Neuron (in vitro differentiated cells): ENCODE results near the gene VASP.

Source experiments
- H2AFZ ChIP-seq: one replicate; pipeline ENCODE4 v1.6.1; 2013; ENCODE audit warnings: low read depth, mild to moderate bottlenecking, inconsistent platforms, low read length, moderate library complexity
- H3K27me3 ChIP-seq: one replicate; pipeline ENCODE4 v1.6.1; 2013; ENCODE audit warnings: low read length; ENCODE audit not compliant: insufficient read depth
- H3K36me3 ChIP-seq: one replicate; pipeline ENCODE4 v1.6.1; 2013; ENCODE audit warnings: low read length; ENCODE audit not compliant: insufficient read depth
- H3K4me1 ChIP-seq: one replicate; pipeline ENCODE4 v1.6.1; 2013; ENCODE audit warnings: low read length; ENCODE audit not compliant: insufficient read depth
- H3K4me3 ChIP-seq: 2 replicates; pipeline ENCODE4 v1.5.1; 2013; ENCODE audit warnings: mild to moderate bottlenecking, low read length, moderate library complexity
- H3K9me3 ChIP-seq: one replicate; pipeline ENCODE4 v1.6.1; 2013; ENCODE audit warnings: low read length

Gene VASP

GRCh38 chr19:45547211-45547770, 40.0 kb downstream of the VASP start:
- no peaks in the 10 kb centered on the region for H3K9me3 ChIP-seq
- no peak overlapping the region for H3K4me3 ChIP-seq
- no peak overlapping the region for H2AFZ ChIP-seq
- H3K4me1 ChIP-seq = no peaks in the 10 kb centered on the region
- no peaks in the 10 kb centered on the region for H3K36me3 ChIP-seq
- no peaks in the 10 kb centered on the region for H3K27me3 ChIP-seq

- Histone ChIP-seq H3K4me1 (no peaks in the 10 kb centered on the region), H3K36me3 (no peaks in the 10 kb centered on the region), H3K9me3 (no peaks in the 10 kb centered on the region), H3K4me3 (no peak overlapping the region), H3K27me3 (no peaks in the 10 kb centered on the region), H2AFZ (no peak overlapping the region)
Measured at GRCh38 chr19:45547965-45548609, 40.8 kb downstream of the VASP start.

GRCh38 chr19:45553464-45553863, 46.2 kb downstream of the VASP start:
- Histone ChIP-seq H3K4me1 (no peaks in the 10 kb centered on the region), H3K4me3 (no peak overlapping the region), H3K36me3 (no peaks in the 10 kb centered on the region), H2AFZ (no peak overlapping the region), H3K27me3 (no peaks in the 10 kb centered on the region), H3K9me3 (no peaks in the 10 kb centered on the region)

DNA sequence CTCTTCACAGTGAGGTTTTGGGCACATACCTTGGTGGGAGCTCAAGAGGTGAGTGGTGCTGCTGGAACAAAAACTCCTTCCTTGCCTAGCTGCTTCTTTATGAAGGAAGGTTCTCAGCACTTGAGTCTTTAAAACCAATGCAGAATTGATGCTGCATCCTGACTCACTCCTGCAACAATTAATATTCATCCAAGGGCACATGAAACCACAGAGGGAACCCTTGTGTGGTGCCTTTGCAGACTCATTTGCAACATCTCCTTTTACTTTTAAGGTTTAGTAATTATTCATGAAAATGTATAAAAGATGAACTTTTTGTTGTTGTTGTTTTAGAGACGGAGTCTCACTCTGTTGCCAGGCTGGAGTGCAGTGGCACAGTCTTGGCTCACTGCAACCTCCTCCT, 47.2 kb downstream of the VASP start:
- H3K27me3 ChIP-seq = no peaks in the 10 kb centered on the region
- no peaks in the 10 kb centered on the region for H3K36me3 ChIP-seq
- H3K9me3 ChIP-seq = no peaks in the 10 kb centered on the region
- H3K4me1 ChIP-seq = no peaks in the 10 kb centered on the region
- H3K4me3 ChIP-seq = no peak overlapping the region
- H2AFZ ChIP-seq = no peak overlapping the region

- no peaks in the 10 kb centered on the region for H3K36me3 ChIP-seq
Measured at GRCh38 chr19:45556835-45557234, 49.6 kb downstream of the VASP start.

DNA sequence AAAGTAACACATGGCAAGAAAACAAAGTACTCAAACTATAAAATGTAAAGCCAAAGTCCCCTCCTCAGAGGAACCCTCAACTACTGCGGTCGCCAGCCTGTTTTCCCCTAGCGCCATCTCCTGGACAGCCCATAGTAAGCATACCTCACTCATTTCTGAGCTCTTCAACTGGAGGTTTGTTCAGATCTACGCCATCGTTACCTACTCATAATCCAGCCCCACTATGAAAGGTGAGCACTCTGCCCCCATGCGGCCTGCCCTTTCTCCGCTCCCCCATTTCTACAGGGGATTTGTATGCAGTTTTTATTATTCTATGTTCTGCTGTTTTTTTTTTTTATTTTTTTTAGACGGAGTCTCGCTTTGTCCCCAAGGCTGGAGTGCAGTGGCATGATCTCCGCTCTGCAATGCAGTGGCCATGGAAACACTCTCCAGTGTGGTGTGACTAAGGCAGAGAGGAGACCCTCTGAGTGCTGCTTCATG, 51.2 kb downstream of the VASP start:
- no peaks in the 10 kb centered on the region for H3K4me1 ChIP-seq
- no peak overlapping the region for H3K4me3 ChIP-seq
- no peaks in the 10 kb centered on the region for H3K27me3 ChIP-seq
- no peaks in the 10 kb centered on the region for H3K36me3 ChIP-seq
- no peak overlapping the region for H2AFZ ChIP-seq
- no peaks in the 10 kb centered on the region for H3K9me3 ChIP-seq

More at GRCh38 chr19:45556835-45557234, 49.6 kb downstream of the VASP start:
- H3K4me3 ChIP-seq = no peak overlapping the region
- H2AFZ ChIP-seq = no peak overlapping the region
- no peaks in the 10 kb centered on the region for H3K9me3 ChIP-seq
- H3K27me3 ChIP-seq = no peaks in the 10 kb centered on the region
- no peaks in the 10 kb centered on the region for H3K4me1 ChIP-seq

DNA sequence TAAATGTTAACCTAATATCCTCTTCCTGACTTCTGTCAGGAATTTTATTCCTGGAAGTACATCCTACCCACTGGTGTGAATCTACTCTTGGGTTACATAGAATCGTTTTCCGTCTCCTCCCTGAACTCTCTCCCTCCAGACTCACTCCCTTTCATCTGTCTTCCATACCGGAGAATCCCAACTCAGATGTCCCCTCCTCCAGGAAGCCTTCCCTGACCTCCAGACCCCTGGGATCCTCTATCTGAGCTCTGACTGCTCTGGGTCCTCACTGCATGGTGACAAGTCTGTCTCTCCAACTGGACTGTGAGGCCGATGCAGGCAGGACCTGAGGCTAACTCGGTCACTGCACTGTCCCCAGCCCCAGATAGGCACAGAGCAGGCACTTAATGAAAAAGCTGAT, 52.8 kb downstream of the VASP start:
- Histone ChIP-seq H3K9me3 (no peaks in the 10 kb centered on the region), H3K4me3 (no peak overlapping the region), H3K36me3 (no peaks in the 10 kb centered on the region), H2AFZ (no peak overlapping the region), H3K27me3 (no peaks in the 10 kb centered on the region), H3K4me1 (no peaks in the 10 kb centered on the region)

DNA sequence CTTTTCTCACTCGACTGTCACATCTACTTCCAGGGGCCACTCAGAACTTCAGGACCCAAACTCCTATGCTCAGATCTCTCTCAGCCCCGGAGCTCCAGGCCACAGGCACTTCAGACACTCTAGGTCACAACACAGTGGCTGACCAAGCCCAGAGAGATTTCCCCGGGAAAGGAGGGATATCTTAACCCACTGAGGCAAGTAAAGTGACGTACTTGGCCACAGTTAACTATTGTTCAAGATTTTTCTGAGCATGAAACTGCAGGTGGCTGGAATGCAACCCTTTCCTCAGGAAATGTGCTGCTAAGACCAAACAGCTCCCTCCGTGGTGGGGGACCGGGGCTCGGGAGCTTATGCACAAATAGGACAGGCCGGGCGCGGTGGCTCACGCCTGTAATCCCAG, 53.4 kb downstream of the VASP start:
- H3K36me3 ChIP-seq = no peaks in the 10 kb centered on the region
- H3K9me3 ChIP-seq = no peaks in the 10 kb centered on the region
- H2AFZ ChIP-seq = no peak overlapping the region
- no peaks in the 10 kb centered on the region for H3K4me1 ChIP-seq
- no peak overlapping the region for H3K4me3 ChIP-seq
- no peaks in the 10 kb centered on the region for H3K27me3 ChIP-seq

- no peaks in the 10 kb centered on the region for H3K9me3 ChIP-seq
- H3K27me3 ChIP-seq = no peaks in the 10 kb centered on the region
- no peak overlapping the region for H2AFZ ChIP-seq
- H3K36me3 ChIP-seq = no peaks in the 10 kb centered on the region
- H3K4me1 ChIP-seq = no peaks in the 10 kb centered on the region
- no peak overlapping the region for H3K4me3 ChIP-seq
Measured at GRCh38 chr19:45564131-45564780, 57.0 kb downstream of the VASP start.

- Histone ChIP-seq H3K27me3 (no peaks in the 10 kb centered on the region), H3K9me3 (no peaks in the 10 kb centered on the region), H3K36me3 (no peaks in the 10 kb centered on the region), H2AFZ (no peak overlapping the region), H3K4me1 (no peaks in the 10 kb centered on the region), H3K4me3 (no peak overlapping the region)
Measured at GRCh38 chr19:45567609-45568008, 60.3 kb downstream of the VASP start.

DNA sequence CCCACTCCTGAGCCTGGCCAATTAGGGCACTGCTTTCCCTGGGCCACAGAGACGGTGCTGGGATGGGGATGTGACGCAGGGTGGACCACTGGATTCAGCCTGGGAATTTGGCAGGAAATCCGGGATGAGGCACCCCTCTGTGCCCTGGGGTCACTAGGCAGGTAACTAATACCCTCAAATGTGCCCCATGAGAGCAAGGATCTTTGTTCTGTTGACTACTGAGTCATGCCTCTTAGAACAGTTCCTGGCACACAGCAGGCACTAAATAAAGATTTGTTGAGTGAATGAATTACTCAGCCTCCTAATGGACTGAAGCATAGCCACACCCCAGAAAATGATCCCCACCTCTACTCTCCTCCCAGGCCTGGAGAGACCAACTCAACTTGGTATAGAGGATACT, 61.5 kb downstream of the VASP start:
- Histone ChIP-seq H3K27me3 (no peaks in the 10 kb centered on the region), H3K36me3 (no peaks in the 10 kb centered on the region), H2AFZ (no peak overlapping the region), H3K4me1 (no peaks in the 10 kb centered on the region), H3K4me3 (no peak overlapping the region), H3K9me3 (peaks cover 3% of the 10 kb centered on the region)

DNA sequence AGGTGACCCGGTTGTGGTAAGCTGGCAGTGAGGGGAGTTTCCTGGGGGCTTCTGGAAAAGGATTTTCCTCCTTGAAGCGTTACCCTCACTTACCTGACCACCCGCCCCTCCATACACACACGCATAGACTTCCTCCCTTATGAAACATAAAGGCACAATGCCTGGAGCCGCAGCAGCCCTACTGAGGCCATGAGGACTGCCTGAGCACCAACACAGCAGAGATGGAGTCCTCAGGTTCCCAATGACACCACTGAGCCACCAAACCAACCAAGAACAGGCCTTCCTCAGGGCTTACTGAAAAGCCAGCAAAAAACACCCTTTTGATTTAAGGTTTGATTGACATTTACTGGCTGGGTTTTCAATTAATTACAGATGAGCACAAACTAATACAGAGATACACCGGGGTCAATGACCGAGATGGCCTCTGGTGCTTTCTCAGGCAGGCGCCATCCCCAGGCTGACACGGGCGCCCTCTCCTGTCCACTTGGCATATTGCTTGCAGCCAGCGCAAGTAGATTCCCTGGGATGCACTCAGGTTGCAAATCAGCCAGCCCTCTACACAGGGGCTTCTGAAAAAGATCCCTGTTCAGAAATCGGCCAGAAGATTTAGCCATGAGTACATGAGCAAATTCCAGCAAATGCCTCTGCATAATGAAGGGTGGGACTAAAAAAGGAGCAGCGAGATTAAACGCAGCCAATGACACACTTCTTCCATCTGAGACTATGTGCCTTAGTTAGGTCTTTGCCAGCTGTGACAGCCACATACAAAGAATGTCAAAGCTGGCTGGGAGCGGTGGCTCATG, 62.5 kb downstream of the VASP start:
- H3K9me3 ChIP-seq = peaks cover 3% of the 10 kb centered on the region
- H3K4me1 ChIP-seq = no peaks in the 10 kb centered on the region
- no peak overlapping the region for H2AFZ ChIP-seq
- H3K4me3 ChIP-seq = no peak overlapping the region
- no peaks in the 10 kb centered on the region for H3K36me3 ChIP-seq
- H3K27me3 ChIP-seq = no peaks in the 10 kb centered on the region
